B cell (primary cell): ENCODE measurements around the gene NTRK2. TPM values are rescaled to one million over a fixed set of nuclear protein-coding genes. Genes with fewer than 3 reads are reported as not detected.

Source experiments
- ATAC-seq: fragments of 200-7000 bp; cut with Tn5 transposase; one replicate; pipeline ENCODE4 v1.10.0; 2021; ENCODE audit warnings: low read depth, mild to moderate bottlenecking, moderate number of reproducible peaks, moderate library complexity
- CTCF ChIA-PET: fragments of 350-600 bp; sonication (Branson Sonifier 250); formaldehyde crosslinking; loops from one replicate; lab custom pipeline; 2021; ENCODE audit warnings: antibody characterized with exemption, inconsistent platforms; lab: Charles Lee
- POLR2A ChIA-PET: fragments of 350-600 bp; sonication (Branson Sonifier 250); formaldehyde crosslinking; loops from one replicate; lab custom pipeline; 2021; ENCODE audit warnings: antibody characterized with exemption; lab: Charles Lee
- DNase-seq: peaks from one replicate; pipeline ENCODE4 v3.0.0; 2013
- H2AFZ ChIP-seq: 2 replicates; pipeline ENCODE4 v1.6.1; 2012; ENCODE audit warnings: mild to moderate bottlenecking, low read depth, low read length; ENCODE audit not compliant: insufficient read depth, poor library complexity, severe bottlenecking
- H3K27ac ChIP-seq, 2 donors: 1 replicate in 1 of 2; 2 replicates in 1 of 2; pipeline ENCODE4 v1.5.1; 2012 to 2013; ENCODE audit warnings: low read length in 2 of 2, mild to moderate bottlenecking in 2 of 2, moderate library complexity in 1 of 2
- H3K27me3 ChIP-seq, 4 experiments: fragments of 200-600 bp in 1 of 4; sonication (generic) in 1 of 4; replicated peaks in 1 of 4; 1 replicate in 2 of 4; 2 replicates in 2 of 4; pipeline versions ENCODE4 v1.6.1 to v1.7.0; 2013 to 2016; ENCODE audit warnings: low read length in 3 of 4, mild to moderate bottlenecking in 2 of 4, mixed read lengths in 1 of 4, moderate library complexity in 1 of 4; ENCODE audit not compliant: insufficient read depth in 4 of 4, control insufficient read depth in 3 of 4; ENCODE audit errors: control extremely low read depth in 1 of 4
- H3K36me3 ChIP-seq, 2 experiments: replicated peaks in 1 of 2; 1 replicate in 1 of 2; 2 replicates in 1 of 2; pipeline versions ENCODE4 v1.6.1 to v1.7.1; 2013; ENCODE audit warnings: low read length in 1 of 2; ENCODE audit not compliant: insufficient read depth in 2 of 2, control insufficient read depth in 1 of 2; ENCODE audit errors: control extremely low read depth in 1 of 2, extremely low read depth in 1 of 2
- H3K4me1 ChIP-seq, 2 donors: fragments of 200-600 bp in 1 of 2; sonication (generic) in 1 of 2; 1 replicate in 1 of 2; 2 replicates in 1 of 2; pipeline versions ENCODE4 v1.5.1 to v1.6.1; 2013 to 2017; ENCODE audit warnings: low read length in 2 of 2; ENCODE audit not compliant: control insufficient read depth in 2 of 2, insufficient read depth in 2 of 2
- H3K4me2 ChIP-seq: replicated peaks from 2 replicates; pipeline ENCODE3; 2012; ENCODE audit warnings: mild to moderate bottlenecking, low read depth, low read length; ENCODE audit not compliant: poor library complexity, severe bottlenecking
- H3K4me3 ChIP-seq, 5 experiments: fragments of 200-600 bp in 1 of 5; sonication (generic) in 1 of 5; 1 replicate in 3 of 5; 2 replicates in 2 of 5; pipeline versions ENCODE4 v1.5.1 to v1.7.0; 2011 to 2016; ENCODE audit warnings: low read length in 4 of 5, mild to moderate bottlenecking in 4 of 5, low read depth in 2 of 5, control low read depth in 1 of 5, moderate library complexity in 1 of 5; ENCODE audit not compliant: insufficient read depth in 1 of 5; ENCODE audit errors: control extremely low read depth in 1 of 5, extremely low read depth in 1 of 5
- H3K79me2 ChIP-seq: fragments of 200-600 bp; sonication (generic); one replicate; pipeline ENCODE4 v1.6.0; 2016; ENCODE audit warnings: low read length; ENCODE audit not compliant: control insufficient read depth, insufficient read depth
- H3K9ac ChIP-seq: fragments of 200-600 bp; sonication (generic); 2 replicates; pipeline ENCODE4 v1.6.1; 2017; ENCODE audit warnings: mild to moderate bottlenecking, low read length, moderate library complexity
- H3K9me3 ChIP-seq, 3 donors: one replicate each; pipeline versions ENCODE4 v1.6.1 to v1.7.1; 2013; ENCODE audit warnings: low read length in 2 of 3; ENCODE audit not compliant: control insufficient read depth in 2 of 3, insufficient read depth in 1 of 3; ENCODE audit errors: control extremely low read depth in 1 of 3
- H4K20me1 ChIP-seq: 2 replicates; pipeline ENCODE4 v1.6.0; 2012; ENCODE audit warnings: mild to moderate bottlenecking, low read length; ENCODE audit not compliant: insufficient read depth, control insufficient read depth, poor library complexity, severe bottlenecking
- H3K27ac Mint-ChIP-seq: one replicate; pipeline ENCODE4 v1.8.0; 2021; ENCODE audit warnings: mixed read lengths
- H3K27me3 Mint-ChIP-seq: one replicate; pipeline ENCODE4 v1.8.0; 2021; ENCODE audit warnings: mixed read lengths
- H3K4me1 Mint-ChIP-seq: one replicate; pipeline ENCODE4 v1.8.0; 2021; ENCODE audit warnings: mixed read lengths
- H3K4me3 Mint-ChIP-seq: one replicate; pipeline ENCODE4 v1.8.0; 2021; ENCODE audit warnings: mixed read lengths
- H3K9me3 Mint-ChIP-seq: one replicate; pipeline ENCODE4 v1.8.0; 2022; ENCODE audit warnings: mixed read lengths; ENCODE audit not compliant: insufficient read depth
- CTCF ChIP-seq: fragments of 200-600 bp; IDR thresholded peaks from one replicate; pipeline ENCODE4 v1.8.0; 2022; ENCODE audit warnings: antibody characterized with exemption, mild to moderate bottlenecking
- EZH2 ChIP-seq: IDR thresholded peaks from 2 replicates; pipeline ENCODE4 v1.6.1; 2012; ENCODE audit warnings: borderline replicate concordance, low read depth, mild to moderate bottlenecking, moderate library complexity, low read length; ENCODE audit not compliant: insufficient read depth, poor library complexity, severe bottlenecking
- WGBS: methylation state at CpG from one replicate; pipeline ENCODE4 v1.1.5; 2013; ENCODE audit warnings: missing lambda C conversion rate; ENCODE audit not compliant: insufficient coverage; 5-methylcytosine and 5-hydroxymethylcytosine counted together
- intact Hi-C: fragments of 100-400 bp; cut with micrococcal nuclease; formaldehyde crosslinking; loops from one replicate; pipeline ENCODE4 v1.10.0; 2022
- polyA plus RNA-seq: library from polyadenylated mRNA; depleted of rRNA; stranded (reverse); fragments of >200 nt; gene quantifications from 2 replicates; pipeline ENCODE4 v1.2.3, GENCODE V29; 2012
- total RNA-seq, 2 donors: library from RNA; stranded (reverse); fragments of 120-200 nt in 1 of 2; gene quantifications; 1 replicate in 1 of 2; 2 replicates in 1 of 2; pipeline versions ENCODE4 v1.2.3 to v1.2.4, GENCODE V29; 2013 to 2022

NTRK2 gene
- total and polyA plus RNA-seq, 2 donors (not counting 1 experiment from before 2014, with no cell fraction given): 0.03 to 0.10 TPM

GRCh38 chr9:84755380-84755779 lies 85.9 kb downstream of the NTRK2 start:
- Histone ChIP-seq H3K9ac (no peak overlapping the region), H3K4me1 (no peaks in the 10 kb centered on the region), H3K79me2 (no peaks in the 10 kb centered on the region), H3K9me3 (no peaks in the 10 kb centered on the region), H3K36me3 (no peaks in the 10 kb centered on the region), H3K27ac (no peak overlapping the region), H3K4me2 (no peak overlapping the region), H2AFZ (no peak overlapping the region), H3K27me3 (no peaks in the 10 kb centered on the region), H4K20me1 (no peaks in the 10 kb centered on the region), H3K4me3 (no peak overlapping the region)
- DNase-seq: no peak
- POLR2A ChIA-PET: no interaction called here
- no peaks in the 10 kb centered on the region for H3K9me3 Mint-ChIP-seq
- no peak for ATAC-seq
- CTCF ChIA-PET: interaction anchor here (1.5 kb wide), 1 partner anchor 58 kb away, joined by 3 read pairs; no protein-coding TSS in a partner anchor
- no CpG with 5 or more reads among the region's 5 CpGs for WGBS
- intact Hi-C loops: no loop called here
- peaks cover 2% of the 10 kb centered on the region for H3K4me1 Mint-ChIP-seq
- H3K27me3 Mint-ChIP-seq: no peaks in the 10 kb centered on the region
- no peak for TF ChIP-seq CTCF
- TF ChIP-seq EZH2: no peak
- H3K27ac Mint-ChIP-seq: no peak overlapping the region
- H3K4me3 Mint-ChIP-seq: no peak overlapping the region

- CTCF ChIA-PET: interaction anchor here (1.5 kb wide), 1 partner anchor 59 kb away, joined by 3 read pairs; no protein-coding TSS in a partner anchor
- 78% methylated on average over 3 of the region's 4 CpGs for WGBS
- DNase-seq (no peak), ATAC-seq (no peak)
- H4K20me1 ChIP-seq: no peaks in the 10 kb centered on the region
- no peaks in the 10 kb centered on the region for H3K4me1 ChIP-seq
- Mint-ChIP-seq H3K27me3 (no peaks in the 10 kb centered on the region), H3K4me1 (peaks cover 2% of the 10 kb centered on the region), H3K27ac (no peak overlapping the region), H3K9me3 (no peaks in the 10 kb centered on the region), H3K4me3 (no peak overlapping the region)
- H3K4me2 ChIP-seq: no peak overlapping the region
- no peak for TF ChIP-seq CTCF
- no peak for TF ChIP-seq EZH2
- POLR2A ChIA-PET: no interaction called here
- no peak overlapping the region for H2AFZ ChIP-seq
- no peak overlapping the region for H3K9ac ChIP-seq
- H3K4me3 ChIP-seq: no peak overlapping the region
- H3K27me3 ChIP-seq: no peaks in the 10 kb centered on the region
- H3K36me3 ChIP-seq: no peaks in the 10 kb centered on the region
- intact Hi-C loops: no loop called here
- H3K79me2 ChIP-seq: no peaks in the 10 kb centered on the region
- H3K27ac ChIP-seq: no peak overlapping the region
- H3K9me3 ChIP-seq: no peaks in the 10 kb centered on the region
Measured at GRCh38 chr9:84756171-84756570, 86.6 kb downstream of the NTRK2 start.
